Activated T-cell treated with anti-CD3 and anti-CD28 coated beads for 48 hours (primary cell): ENCODE results near the gene OR4M1.
"Not testable (repeated sequence)": the region's sequence is repeated elsewhere in the genome, so short reads cannot be mapped to it uniquely, and the experiment has no call there.

Experiments used
- DNase-seq: peaks from one replicate; pipeline ENCODE4 v3.0.0-alpha.2; 2020; ENCODE audit warnings: low read depth

The OR4M1 gene

GRCh38 chr14:19773204-19773603 lies at the start of gene OR4M1:
Gene OR4M1 (plus strand): TSS chr14:19773504. CDS start chr14:19780323, 6,819 bp downstream.
- DNase-seq: not testable (repeated sequence)

DNA sequence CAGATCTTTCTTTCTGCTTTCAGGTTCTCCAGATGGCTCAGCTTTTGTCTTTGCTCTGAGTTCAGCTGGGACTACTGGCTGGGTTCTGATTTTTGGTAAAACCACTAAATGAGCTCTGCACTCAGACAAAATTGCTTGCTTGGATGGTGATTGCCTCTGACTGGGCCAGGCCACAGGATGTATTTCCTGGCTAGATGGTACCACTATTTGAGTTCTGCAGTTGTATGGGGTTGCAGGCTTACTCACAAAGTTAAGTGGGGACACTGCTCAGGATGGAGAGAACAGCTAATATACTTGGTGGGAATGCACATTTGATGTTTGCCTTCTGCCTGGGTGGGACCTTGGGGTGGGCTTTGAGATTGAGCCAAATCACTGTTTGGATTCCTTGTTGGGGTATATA lies 43.9 kb upstream of the OR4M1 start:
- no peak for DNase-seq

DNA sequence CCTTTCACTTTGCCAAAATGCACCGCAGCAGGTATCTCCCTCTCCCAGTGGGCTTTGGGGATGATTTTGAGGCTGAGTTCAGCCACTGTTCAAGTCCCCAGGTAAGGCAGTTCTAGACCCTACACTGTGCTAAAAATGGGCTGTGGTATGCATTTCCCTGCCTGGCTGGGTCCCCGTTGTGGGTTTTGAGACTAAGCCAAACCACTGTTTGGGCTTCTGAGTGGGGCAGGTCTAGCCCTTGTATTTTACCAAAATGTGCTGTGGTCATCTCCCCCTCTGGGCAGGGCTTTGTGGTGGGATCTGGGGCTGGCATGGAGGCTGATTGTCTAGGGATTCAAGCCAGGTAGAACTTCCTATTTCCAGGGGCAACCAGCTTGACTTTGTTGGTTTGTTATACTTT lies 43.5 kb upstream of the OR4M1 start:
- no peak for DNase-seq

DNA sequence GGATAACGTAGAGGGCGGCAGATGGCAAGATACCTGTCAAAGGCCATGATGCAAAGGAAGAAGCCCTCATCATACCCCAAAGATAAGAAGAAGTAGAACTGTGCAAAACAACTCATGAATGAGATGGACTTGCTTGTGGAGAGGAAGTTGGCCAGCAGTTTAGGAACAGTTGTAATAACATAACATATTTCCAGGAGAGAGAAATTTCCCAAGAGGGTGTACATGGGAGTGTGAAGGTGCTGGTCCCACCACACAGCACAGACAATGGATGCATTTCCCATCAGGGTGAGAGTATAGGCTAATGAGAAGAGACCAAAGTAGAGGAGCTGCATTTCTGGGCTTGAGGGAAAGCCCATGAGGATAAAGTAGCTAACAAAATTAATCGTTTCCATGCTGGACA lies 39.4 kb upstream of the OR4M1 start:
- not testable (repeated sequence) for DNase-seq

GRCh38 chr14:19743256-19743655 lies 30.0 kb upstream of the OR4M1 start, which contains the start of gene OR4Q3:
Gene OR4Q3 (plus strand): TSS chr14:19743571.
- DNase-seq: no peak

DNA sequence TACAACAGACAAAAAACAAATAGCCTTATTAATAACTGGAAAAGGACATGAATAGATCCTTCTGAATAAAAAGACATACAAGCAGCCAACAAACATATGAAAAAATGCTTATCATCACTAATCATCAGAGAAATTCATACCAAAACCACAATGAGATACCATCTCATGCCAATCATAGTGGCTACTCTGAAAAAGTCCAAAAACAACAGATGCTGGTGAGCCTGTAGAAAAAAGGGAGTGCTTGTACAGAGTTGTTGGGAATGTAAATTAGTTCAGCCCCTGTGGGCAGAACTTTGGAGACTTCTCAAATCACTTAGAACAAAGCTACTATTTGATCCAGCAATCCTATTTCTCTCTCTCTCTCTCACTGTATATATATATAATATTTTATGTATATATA lies 21.0 kb upstream of the OR4M1 start:
- DNase-seq: not testable (repeated sequence)

- DNase-seq: no peak
These were observed 19.1 kb upstream of the OR4M1 start for GRCh38 chr14:19754172-19754571.

DNA sequence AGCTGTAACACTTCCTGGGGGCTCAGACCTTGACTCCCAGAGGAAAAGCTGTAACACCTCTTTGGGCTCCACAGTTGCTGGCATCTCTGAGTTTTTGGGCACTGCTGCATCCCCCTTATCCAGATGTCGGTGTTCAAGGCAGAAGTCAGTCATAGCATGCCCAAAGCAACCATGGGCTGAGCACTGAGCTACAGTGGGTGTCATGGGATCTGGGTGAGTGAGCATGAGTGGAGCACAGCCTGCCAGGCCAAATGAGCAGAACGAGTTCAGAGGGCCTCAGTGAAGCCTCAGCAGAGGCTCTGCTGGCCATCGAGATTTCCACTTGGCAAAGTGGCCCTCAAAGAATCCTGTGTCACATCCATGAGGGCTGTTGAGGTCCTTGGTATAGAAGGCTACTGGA lies 1.8 kb upstream of the OR4M1 start:
- not testable (repeated sequence) for DNase-seq

DNA sequence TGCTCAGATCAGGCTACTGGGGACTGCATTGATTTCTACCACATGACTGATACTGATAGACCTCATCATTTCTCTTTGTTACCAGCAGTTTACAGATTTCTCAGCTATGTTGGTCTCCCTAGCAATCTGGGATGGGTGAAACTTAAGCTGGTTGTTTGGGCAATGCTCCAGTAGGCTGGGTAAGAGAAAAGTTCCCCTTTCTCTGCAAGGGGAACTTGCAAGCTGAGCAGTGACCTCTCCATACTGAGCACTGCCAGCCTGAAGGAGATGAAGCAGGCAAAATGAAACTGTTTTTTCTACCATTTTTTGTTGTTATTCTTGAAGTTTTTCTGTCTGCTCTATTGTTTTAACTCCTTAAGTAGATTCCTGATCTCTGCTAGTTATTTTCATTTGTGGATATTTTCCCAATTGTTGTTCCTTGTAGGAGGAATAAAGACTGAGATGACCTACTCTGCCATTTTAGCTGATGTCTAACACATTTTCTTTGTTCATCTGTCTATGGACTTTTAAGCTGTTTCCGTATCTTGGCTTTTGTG lies 1.3 kb upstream of the OR4M1 start:
- DNase-seq: no peak

DNA sequence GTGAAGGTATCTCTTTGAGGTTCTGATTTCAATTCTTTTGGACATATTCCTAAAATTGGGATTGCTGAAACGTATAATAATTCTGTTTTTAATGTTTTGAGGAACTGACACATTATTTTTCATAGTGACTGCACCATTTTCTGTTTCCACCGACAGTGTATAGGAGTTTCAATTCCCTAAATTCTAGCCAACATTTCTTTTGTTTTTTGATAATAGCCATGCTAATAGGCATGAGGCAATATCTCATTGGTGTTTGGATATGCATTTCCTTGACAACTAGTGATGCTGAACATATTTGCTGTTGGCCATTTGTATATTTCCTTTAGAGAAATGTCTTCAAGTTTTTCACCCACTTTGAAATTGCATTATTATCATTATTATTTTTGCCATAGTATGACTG lies 850 bp upstream of the OR4M1 start:
- not testable (repeated sequence) for DNase-seq

DNA sequence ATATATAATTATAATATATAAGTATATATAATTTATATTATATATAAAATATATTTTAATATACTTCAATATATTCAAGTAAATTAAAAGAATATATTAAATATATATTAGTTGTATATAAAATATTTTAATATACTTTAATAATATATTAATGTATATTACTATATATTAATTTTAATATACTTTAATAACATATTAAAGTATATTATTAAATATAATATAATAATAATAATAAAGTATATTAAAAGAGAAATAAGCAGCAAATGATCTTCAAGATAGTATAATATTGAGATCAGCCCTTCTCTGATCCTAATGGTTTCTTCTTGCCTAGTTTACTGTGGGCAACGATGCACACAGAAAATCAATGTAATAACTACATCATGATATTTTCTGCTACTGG lies 2.3 kb downstream of the OR4M1 start:
- no peak for DNase-seq

GRCh38 chr14:19785848-19786247 lies 12.5 kb downstream of the OR4M1 start:
- DNase-seq: not testable (repeated sequence)

GRCh38 chr14:19787318-19787717 lies 14.0 kb downstream of the OR4M1 start:
- not testable (repeated sequence) for DNase-seq

- not testable (repeated sequence) for DNase-seq
These were observed 14.8 kb downstream of the OR4M1 start for GRCh38 chr14:19788150-19788549.

- DNase-seq: not testable (repeated sequence)
These were observed 23.3 kb downstream of the OR4M1 start for GRCh38 chr14:19796520-19797108.

DNA sequence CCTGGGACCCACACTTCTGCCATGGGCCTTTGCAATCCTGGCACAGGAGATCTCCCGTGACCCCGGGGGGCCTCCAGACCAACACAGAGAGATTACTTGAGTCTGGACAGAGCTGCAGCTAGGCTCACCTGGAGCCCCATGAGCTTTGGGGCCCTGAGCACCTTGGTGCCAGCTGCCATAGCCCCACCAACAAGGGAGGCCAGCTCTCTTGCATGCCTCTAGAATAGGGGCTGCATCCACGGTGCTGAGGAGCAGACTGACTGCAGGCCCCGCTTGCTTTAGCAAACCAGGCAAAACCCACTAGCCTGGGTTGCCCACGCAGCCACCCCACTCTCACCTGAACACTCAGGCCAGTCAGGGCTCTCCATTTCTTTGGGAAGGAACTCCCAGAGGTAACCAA lies 26.6 kb downstream of the OR4M1 start:
- no peak for DNase-seq

DNA sequence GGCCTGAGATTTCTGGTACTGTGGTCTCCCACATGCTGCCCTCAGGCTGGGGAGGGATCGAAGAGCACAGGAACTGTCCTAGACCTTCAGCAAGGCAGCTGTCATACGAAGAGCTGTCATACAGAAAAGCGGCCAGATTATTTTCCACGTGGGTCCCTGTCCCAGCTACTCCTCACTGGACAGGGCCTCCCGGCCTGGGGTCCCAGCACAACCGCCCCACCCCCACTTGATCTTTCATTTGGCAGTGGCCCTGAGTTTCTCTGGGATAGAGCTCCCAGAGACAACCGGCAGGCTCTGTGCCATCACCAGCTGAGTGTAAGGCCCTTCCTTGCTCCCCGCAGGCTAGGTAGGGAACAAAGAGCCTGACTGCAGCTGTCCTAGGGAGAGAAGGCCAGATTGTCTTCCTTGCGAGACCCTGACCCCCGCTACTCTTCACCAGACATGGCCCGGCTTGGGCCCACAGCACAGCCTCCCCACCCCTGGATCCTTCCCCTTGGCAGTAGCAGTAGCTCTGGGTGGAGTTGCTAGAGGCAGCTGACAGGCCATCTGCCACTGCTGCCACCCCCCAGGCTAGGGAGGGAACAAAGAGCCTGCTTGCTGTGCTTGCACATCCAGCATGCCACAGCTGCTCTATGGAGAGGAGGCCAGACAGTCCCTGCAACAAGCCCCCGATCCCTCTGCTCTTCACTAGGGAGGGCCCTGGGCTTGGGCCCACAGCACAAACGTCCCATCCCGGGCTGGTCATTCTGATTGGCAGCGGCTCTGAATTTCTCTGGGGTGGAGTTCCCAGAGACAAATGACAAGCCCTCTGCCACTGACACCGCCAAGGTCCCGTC lies 27.2 kb downstream of the OR4M1 start:
- DNase-seq: no peak

GRCh38 chr14:19801118-19801464 lies 27.8 kb downstream of the OR4M1 start:
- DNase-seq: no peak

DNA sequence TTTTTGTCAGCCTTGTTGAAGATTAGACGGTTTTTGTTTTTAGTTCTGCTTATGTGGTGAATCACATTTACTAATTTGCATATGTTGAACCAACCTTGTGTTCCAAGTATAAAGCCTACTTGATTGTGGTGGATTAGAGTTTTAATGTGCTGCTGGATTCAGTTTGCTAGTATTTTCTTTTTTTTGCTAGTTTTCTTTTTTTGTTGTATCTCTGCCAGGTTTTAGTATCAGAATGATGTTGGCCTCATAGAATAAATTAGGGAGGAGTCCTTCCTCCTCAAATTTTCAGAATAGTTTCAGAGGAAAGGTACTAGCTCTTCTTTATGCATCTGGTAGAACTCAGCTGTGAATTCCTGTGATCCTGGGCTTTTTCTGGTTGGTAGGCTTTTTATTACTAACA lies 30.2 kb downstream of the OR4M1 start, which contains the start of gene OR4N2:
Gene OR4N2, plus strand, starts transcription at position 301 of the 400 bp plus-strand sequence. CDS start 23,679 bp downstream, outside the sequence.
- DNase-seq: not testable (repeated sequence)

- not testable (repeated sequence) for DNase-seq
These were observed 40.0 kb downstream of the OR4M1 start for GRCh38 chr14:19813171-19813920.

GRCh38 chr14:19819879-19820278 lies 46.6 kb downstream of the OR4M1 start:
- DNase-seq: not testable (repeated sequence)

- not testable (repeated sequence) for DNase-seq
These were observed 47.7 kb downstream of the OR4M1 start for GRCh38 chr14:19821016-19821415.
